GM21528 (cell line): ENCODE data around the gene CLCN4.

ENCODE experiments used
- ATAC-seq: cut with Tn5 transposase; IDR thresholded peaks from one replicate; pipeline ENCODE4 v1.9.1; 2021; ENCODE audit warnings: mild to moderate bottlenecking, moderate library complexity; ENCODE audit not compliant: unreplicated experiment, low FRiP score

The CLCN4 gene

DNA sequence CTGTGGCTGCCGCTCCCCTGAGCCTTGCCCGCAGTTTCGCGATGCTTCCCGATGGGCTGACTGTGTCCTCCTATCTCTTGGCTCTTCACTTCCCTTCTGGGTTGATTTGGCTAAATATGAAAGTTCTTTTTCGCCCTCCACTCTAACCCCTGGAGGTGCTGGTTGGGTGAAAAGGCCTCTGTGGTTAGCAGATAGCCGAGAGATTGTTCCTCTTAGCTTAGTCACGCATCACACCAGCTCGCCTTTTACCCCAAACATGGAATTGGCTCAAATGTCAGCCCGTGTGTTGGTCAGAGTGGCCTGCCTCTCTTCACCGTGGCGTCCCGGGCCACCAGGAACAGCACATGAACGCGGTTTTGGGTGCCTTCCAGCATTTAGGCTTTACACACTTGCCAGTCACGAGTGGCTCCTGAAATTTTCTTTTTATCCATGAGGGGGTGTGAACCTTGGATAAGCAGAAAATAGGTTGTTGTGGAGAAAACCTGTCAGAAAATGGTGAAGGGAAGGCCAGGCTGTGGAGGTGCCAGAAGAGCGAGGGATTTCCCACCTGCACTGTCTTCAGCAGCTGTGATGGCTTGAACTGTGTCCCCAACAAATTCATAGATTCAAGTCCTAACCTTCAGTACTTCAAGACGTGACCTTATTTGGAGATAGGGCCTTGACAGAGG is 8.9 kb downstream of the CLCN4 start:
- no peak for ATAC-seq

DNA sequence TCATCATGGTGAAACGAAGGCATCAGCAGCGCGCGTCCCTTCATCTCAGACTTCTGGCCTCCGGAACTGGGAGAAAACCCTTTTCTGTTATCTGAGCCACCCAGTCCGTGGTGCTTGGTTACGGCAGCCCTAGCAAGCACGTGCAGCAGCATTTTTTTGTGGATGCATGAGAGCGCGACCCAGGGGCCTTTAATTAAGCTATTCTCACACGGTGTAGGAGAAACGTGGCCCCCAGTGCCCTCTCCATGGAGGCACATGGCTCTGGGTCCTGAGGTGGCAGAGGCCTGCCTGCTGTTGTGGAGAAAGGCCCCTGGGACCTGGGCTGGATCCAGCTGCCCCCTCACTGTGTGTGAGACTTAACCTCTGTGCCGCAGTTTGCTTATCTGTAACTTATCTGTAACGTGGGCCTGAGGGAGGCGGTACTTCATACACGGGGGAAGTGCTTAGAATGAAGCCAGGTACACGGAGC is 9.5 kb downstream of the CLCN4 start:
- no peak for ATAC-seq

DNA sequence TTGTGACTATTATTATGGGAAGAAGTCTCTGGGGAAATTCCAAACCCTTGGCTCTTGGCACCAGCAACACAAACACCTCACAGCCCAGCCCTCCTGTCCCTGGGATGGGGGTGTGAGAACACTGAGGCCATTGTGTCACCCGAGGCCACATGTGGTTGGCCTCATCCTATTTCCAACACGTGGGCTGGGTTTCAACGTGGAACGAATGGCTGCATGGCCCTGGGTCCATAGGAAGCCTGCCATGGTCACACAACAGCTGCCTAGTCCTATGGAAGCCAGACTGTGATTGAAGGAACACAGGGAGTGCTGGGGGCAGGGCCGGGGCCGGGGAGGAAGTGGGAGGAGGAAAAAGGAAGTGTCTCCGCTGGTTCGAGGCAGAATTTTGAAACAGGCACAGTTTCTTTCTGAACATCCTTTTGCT is 10.0 kb downstream of the CLCN4 start:
- no peak for ATAC-seq

DNA sequence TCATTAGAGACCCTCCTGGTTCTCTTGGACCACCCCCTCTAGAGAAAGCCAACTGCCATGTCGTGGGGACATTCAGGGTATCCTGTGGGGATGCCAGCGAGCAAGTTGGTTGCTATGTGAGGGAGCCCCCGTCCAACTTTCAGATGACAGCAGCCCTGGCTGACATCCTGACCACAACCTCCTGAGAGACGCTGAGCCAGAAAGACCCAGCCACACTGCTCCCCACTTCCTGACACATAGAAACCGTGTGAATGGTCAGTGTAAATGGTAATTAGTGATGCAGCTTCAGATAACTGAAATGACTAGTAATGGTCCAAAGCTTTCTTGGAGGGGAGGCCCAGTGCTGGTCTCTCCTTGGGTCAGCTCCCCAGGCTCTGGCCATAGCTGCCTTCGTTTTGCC is 10.8 kb downstream of the CLCN4 start:
- no peak for ATAC-seq

- ATAC-seq, result no peak
Measured at GRCh38 chrX:10168226-10168625, 11.5 kb downstream of the CLCN4 start.

DNA sequence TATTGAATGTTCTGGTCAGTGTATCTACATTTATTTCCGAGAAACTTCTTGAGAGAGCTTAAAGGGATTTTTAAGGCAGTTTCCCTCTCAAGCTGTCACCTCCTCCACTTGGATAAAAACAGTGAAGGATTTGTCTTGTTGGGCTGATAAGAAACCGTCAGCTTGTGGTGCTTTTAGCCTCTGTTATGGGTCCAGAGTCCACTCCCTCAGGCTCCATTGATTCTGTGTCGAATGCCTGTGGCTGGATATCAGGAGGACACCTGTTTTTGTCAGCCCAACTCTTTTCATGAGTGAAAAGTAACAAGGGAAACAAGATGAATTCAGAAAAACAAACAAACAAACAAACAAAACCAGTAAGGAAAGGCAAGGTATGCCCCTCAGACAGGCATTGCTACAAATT is 12.4 kb downstream of the CLCN4 start:
- no peak for ATAC-seq

DNA sequence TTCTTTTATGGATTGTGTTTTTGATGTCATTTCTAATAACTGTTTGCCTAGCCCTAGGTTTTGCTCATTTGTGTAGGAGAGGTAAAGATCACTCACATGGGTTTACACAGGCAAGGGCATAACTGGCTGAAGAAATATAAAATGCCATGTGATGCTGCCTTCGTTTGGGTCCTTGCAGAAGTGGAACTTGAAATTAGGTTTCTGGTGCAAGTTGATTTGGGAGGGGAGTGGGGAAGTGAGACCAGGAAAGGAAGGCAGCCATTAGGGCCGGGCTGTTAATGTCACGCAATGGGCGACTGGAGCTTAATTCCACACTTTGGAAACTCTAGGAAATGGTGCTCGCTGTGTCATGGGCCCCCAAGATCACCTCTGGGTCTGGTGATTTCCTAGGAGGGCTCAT is 14.5 kb downstream of the CLCN4 start:
- no peak for ATAC-seq

DNA sequence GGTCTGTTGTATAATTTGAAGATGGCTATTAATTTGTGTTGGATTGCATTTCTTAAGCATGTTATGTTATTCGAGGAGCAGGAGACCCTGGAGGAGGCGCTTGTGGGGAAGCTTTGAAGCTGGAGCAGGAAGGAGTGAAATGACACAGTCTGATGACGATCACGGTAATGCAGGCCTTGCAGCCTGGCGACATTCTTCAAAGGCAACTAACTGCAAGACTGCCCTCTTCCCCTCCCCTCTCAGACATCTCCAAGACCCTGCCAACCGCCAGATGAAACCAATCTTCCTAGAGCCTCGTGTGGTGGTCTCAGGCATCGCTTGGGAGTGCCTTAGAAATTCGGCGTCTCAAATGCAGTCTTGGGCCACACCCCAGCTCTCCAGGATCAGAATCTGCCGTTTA is 16.1 kb downstream of the CLCN4 start:
- ATAC-seq, result no peak

DNA sequence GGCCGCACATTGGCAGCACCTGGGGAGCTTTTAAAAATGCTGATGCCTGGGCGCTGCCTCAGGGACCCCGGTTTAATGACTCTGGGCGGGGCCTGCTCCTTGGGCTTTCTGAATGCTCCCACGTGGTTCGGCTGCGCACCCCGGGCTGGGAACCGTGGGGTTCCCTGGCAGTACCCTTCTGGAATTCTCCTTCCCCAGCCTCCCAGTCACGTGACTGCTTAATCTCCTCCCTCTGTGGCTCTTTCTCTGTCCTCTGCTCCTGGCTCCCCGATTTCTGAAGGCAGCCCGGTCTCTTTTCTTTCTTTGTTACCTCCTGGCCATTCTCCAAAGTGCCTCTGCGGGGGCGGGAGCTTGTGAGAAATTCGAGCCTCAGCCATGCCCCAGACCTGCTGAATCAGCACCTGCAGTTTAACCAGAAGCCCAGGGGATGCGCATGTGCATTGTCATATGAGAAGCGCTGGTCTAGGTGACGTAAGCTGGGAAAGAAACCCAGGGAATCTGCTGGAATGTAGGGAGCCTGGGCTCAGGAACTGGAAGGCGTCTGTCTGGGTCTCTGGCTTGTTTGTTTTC is 16.6 kb downstream of the CLCN4 start:
- no peak for ATAC-seq

- no peak for ATAC-seq
Measured at GRCh38 chrX:10174051-10174450, 17.3 kb downstream of the CLCN4 start.

GRCh38 chrX:10174810-10175209 is 18.0 kb downstream of the CLCN4 start:
- ATAC-seq, result no peak

GRCh38 chrX:10175319-10175871 is 18.6 kb downstream of the CLCN4 start:
- no peak for ATAC-seq

DNA sequence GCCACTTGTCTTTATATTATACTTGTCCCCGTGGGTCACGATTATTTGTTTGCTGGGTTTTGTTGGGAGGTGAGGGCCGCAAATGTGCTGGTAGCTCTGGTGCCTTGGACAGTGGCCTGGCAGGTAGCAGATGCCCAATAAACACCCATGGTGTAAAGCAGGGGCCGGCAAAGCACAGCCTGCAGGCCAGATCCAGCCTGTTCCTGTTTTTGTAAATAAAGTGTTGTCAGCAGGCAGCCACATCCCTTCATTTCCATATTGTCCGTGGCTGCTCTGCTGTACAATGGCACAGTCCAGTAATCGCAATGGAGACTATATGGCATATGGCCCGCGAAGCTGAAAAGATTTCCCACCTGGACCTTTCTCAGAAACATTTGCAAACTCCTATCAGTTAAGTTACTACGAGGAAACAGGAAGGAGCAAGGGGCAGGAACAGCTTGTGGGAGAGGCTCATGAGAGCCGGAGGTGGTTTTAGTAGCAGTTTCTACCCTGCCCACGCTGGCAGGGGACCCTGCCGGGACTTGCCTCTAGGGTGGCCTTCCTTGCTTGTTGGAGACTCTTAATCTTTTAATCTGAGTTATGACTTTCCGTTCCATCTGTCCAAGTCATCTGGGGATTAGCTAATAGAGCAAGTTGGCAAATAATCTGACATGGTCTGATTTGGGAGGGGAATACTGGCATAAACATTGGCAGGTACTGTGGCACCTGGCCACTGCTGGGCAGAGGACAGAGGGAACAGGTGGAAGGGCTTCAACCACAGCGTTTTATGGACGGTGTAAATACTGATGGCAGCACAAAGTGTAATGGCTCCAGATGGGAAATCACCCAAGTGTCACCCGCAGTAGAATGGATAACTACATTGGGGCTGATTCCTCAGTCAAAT is 19.6 kb downstream of the CLCN4 start:
- ATAC-seq, result no peak

DNA sequence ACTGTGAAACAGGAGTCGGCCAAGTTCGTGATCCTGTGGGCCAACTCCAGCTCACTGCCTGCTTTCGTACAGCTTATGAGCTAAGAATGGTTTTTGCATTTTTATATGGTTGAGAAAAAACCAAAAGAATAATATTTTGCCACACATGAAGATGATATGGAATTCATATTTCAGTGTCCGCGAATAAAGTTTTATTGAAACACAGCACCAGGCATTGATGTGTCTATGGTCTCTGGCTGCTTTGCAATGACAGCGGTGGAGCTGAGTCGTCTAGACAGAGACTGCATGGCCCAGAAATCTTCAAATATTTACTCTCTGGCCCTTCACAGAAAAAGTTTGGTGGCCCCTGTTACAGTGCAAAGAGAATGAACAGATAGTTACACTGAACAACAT is 20.2 kb downstream of the CLCN4 start:
- no peak for ATAC-seq

- ATAC-seq, result no peak
Measured at GRCh38 chrX:10177601-10178000, 20.8 kb downstream of the CLCN4 start.

DNA sequence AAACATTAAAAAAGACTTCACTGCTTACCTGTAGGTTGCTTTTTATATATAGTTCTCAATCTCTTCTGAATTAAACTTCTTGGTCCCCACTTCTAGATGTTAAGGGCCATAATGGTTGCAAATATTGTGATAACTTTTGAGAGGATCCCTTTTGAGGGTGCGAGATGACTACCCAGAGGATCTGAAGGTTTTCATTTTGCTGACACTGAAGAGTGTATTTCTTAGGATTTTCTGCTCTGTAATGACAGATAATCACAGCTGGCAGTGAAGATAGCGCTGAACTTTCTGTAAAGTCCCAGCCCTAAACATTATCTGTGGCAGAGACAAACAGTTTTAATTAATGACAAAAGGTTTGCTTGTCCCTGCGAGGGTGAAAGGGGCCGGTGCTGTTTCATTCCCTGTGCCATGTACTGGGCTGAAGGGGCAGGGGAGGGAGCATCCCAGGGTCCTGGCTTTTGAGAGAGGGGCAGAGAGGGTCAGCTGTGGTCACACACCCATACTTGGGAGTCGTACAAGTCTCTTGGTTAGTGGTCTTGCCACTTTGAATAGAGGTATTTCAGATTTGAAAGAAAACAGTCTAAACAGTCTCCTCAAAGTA is 22.2 kb downstream of the CLCN4 start:
- no peak for ATAC-seq

- no peak for ATAC-seq
Measured at GRCh38 chrX:10183760-10184159, 27.0 kb downstream of the CLCN4 start.

- ATAC-seq, result no peak
Measured at GRCh38 chrX:10184411-10184810, 27.6 kb downstream of the CLCN4 start.

GRCh38 chrX:10186355-10186754 is 29.6 kb downstream of the CLCN4 start:
- ATAC-seq, result no peak

DNA sequence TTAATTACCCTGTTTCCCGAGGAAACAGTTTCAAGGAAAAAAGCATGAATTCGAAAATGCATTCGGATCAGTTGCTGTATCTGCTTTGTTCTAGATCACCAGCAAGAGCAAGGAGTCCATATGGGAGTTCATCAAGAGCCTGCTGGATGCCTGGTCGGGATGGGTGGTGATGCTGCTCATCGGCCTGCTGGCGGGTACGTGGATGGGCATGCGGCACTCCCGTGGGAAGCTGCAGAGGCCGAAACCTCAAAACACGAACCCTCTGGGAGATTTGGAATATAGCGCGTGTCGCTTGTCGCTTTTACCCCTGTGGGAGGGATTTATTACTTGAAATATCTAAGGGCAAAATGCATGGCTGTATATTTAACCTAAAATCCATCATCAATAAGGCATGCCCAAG is 30.6 kb downstream of the CLCN4 start:
- ATAC-seq, result no peak
